Thyroid gland (tissue), 4 donors: ENCODE measurements around the gene GASK1B. TPM values are rescaled to one million over a fixed set of nuclear protein-coding genes. Genes with fewer than 3 reads are reported as not detected.

Experiments
- DNase-seq, 2 donors: peaks; one replicate each; pipeline ENCODE4 v3.0.0-alpha.2; 2019
- H3K27ac ChIP-seq, 3 donors: fragments of 200-600 bp; sonication (generic); 1 replicate in 2 of 3; 2 replicates in 1 of 3; pipeline ENCODE4 v1.5.1; 2016 to 2019; ENCODE audit warnings: mild to moderate bottlenecking in 1 of 3, moderate library complexity in 1 of 3
- H3K27me3 ChIP-seq: fragments of 200-600 bp; sonication (generic); one replicate; pipeline ENCODE4 v1.5.1; 2019
- H3K36me3 ChIP-seq, 2 donors: fragments of 200-600 bp; sonication (generic); one replicate each; pipeline ENCODE4 v1.5.1; 2016 to 2019
- H3K4me1 ChIP-seq, 2 donors: fragments of 200-600 bp; sonication (generic); one replicate each; pipeline ENCODE4 v1.5.1; 2017 to 2019
- H3K4me3 ChIP-seq, 3 donors: fragments of 200-600 bp; sonication (generic); replicated peaks in 1 of 3; 1 replicate in 2 of 3; 2 replicates in 1 of 3; pipeline ENCODE4 v1.5.1; 2016; ENCODE audit warnings: mild to moderate bottlenecking in 1 of 3
- H3K9me3 ChIP-seq: fragments of 200-600 bp; sonication (generic); one replicate; pipeline ENCODE4 v1.5.1; 2017
- POLR2A ChIP-seq, 2 donors: fragments of 450-650 bp; IDR thresholded peaks; one replicate each; pipeline ENCODE4 v1.6.1; 2017; ENCODE audit warnings: antibody characterized with exemption in 2 of 2, mild to moderate bottlenecking in 2 of 2, moderate library complexity in 1 of 2
- WGBS, 2 donors: methylation state at CpG; one replicate each; pipeline ENCODE4 v1.1.5; 2017; 5-methylcytosine and 5-hydroxymethylcytosine counted together
- intact Hi-C: fragments of 100-400 bp; cut with DNase I; formaldehyde crosslinking; loops from one replicate; pipeline ENCODE4 v1.15.1; 2023
- total RNA-seq, 4 donors: library from RNA; depleted of rRNA; stranded (reverse); fragments of >200 nt; gene quantifications; one replicate each; pipeline ENCODE4 v1.2.3, GENCODE V29; 2016
- TF ChIP-seq, protein P1 (sequence below), 6 experiments: fragments of 200-600 bp in 3 of 6; fragments of 450-650 bp in 3 of 6; sonication (generic) in 3 of 6; IDR thresholded peaks; one replicate each; pipeline ENCODE4 v1.5.1; 2016 to 2019; ENCODE audit warnings: antibody characterized with exemption in 6 of 6, mild to moderate bottlenecking in 2 of 6, inconsistent platforms in 1 of 6, moderate library complexity in 1 of 6

GASK1B gene
- total RNA-seq, 4 donors from 2014 or later: 16.0 to 27.9 (median 19.9) TPM

DNA sequence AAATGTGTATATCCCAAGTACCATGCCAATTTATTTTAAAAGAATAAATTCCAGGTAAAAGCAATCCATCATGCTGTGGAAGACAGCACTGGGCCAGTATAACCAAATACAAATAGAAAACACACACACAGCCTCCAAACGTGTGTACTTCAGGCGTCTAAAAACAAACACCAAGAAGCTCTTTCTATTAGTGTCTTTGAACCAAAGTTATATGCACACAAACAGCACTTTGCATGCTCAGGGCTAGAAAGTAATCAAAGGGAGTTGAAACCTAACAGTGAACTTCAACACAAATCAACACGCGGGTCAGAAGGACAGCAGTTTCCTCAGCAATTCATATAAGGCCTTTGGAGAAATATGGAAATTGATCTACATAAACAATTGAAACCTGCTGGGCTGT is 15.4 kb downstream of the GASK1B start:
- Histone ChIP-seq H3K4me1 (no peaks in the 10 kb centered on the region), H3K27ac (no peak overlapping the region)

DNA sequence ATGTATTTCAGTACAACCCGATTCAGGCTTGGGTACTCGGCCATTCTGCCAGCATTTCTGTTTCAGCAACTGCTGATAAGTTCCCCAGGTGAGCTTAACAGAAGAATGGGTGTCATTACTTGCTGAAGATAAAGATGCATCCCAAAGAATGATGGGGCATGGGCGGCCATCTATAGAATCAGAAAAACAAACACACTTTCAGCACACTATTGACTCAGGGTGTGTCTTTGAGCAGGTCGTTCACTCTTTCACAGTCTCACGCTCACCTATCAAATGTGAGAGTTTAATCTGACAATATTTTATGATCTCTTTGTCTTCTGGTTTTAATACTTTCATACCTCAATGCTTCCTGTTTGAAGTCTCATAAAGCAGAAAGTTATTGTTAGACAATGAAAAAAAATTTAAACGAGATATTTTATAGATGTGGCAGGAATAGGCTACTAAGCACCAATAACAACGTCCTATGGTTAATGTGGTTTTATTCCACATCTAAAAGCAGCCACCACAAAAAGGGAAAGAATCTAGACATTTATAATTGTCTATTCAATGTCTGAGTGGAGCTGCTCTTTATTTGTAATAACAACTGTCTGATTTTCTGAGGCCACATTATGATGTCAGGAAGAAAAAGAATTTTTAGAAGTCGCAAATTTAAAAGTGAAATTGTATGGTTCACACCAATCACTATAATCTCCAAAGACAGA is 17.0 kb downstream of the GASK1B start:
- DNase-seq: no peak
- Histone ChIP-seq H3K9me3 (no peaks in the 10 kb centered on the region), H3K4me1 (no peaks in the 10 kb centered on the region), H3K36me3 (no peaks in the 10 kb centered on the region), H3K4me3 (no peak overlapping the region), H3K27ac (no peak overlapping the region), H3K27me3 (no peaks in the 10 kb centered on the region)
- intact Hi-C loops: no loop called here
- TF ChIP-seq, protein P1, sequence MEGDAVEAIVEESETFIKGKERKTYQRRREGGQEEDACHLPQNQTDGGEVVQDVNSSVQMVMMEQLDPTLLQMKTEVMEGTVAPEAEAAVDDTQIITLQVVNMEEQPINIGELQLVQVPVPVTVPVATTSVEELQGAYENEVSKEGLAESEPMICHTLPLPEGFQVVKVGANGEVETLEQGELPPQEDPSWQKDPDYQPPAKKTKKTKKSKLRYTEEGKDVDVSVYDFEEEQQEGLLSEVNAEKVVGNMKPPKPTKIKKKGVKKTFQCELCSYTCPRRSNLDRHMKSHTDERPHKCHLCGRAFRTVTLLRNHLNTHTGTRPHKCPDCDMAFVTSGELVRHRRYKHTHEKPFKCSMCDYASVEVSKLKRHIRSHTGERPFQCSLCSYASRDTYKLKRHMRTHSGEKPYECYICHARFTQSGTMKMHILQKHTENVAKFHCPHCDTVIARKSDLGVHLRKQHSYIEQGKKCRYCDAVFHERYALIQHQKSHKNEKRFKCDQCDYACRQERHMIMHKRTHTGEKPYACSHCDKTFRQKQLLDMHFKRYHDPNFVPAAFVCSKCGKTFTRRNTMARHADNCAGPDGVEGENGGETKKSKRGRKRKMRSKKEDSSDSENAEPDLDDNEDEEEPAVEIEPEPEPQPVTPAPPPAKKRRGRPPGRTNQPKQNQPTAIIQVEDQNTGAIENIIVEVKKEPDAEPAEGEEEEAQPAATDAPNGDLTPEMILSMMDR (IDR thresholded peaks at IDR 0.05): no peak
- TF ChIP-seq POLR2A (IDR thresholded peaks at IDR 0.05): no peak
- 70 to 72% methylated on average over 8 of the region's 8 CpGs for WGBS, 2 donors

More for the DNA sequence above, 15.4 kb downstream of the GASK1B start:
- WGBS, 2 donors: 69 to 77% methylated on average over 4 of the region's 4 CpGs
- Histone ChIP-seq H3K27me3 (no peaks in the 10 kb centered on the region), H3K36me3 (no peaks in the 10 kb centered on the region), H3K4me3 (no peak overlapping the region), H3K9me3 (no peaks in the 10 kb centered on the region)
- DNase-seq: no peak
- TF ChIP-seq, protein P1 (IDR thresholded peaks at IDR 0.05): no peak
- TF ChIP-seq POLR2A (IDR thresholded peaks at IDR 0.05): no peak
- intact Hi-C loops: no loop called here

DNA sequence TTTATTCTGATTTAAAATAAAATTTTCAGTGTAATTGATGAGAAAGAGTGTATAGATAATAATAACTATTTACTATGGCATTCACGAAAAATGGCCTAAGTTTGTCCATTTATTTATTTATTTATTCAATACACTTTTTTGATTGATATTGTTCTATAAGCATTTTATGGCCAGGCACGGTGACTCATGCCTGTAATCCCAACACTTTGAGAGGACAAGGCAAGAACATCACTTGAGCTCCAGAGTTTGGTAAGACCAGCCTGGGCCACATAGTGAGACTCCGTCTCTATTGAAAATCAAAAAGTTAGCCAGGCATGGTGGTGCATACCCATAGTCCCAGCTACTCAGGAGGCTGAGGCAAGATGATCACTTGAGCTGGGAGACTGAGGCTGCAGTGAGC is 25.7 kb downstream of the GASK1B start:
- no peak for DNase-seq
- TF ChIP-seq, protein P1 (IDR thresholded peaks at IDR 0.05): no peak
- no peak for TF ChIP-seq POLR2A (IDR thresholded peaks at IDR 0.05)
- intact Hi-C loops: no loop called here

DNA sequence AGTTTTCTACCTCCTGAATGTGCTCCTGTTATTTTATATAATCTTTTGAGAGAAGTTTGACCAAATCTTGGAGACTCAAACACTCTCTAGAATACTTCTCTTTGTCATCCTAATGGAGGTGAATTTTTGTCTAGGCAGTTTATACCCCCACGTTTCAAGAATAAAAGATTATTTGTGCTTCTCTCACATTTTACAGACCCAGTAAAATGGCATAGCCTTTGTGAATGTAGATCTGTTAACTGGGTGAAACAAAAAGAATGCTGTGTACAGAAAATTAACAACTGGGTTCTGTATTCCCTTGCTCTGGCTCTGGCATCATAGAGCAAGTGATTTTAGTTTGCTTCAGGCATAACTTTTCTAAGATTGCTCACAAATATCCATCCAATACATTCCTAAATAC is 26.1 kb downstream of the GASK1B start:
- no peaks in the 10 kb centered on the region for H3K36me3 ChIP-seq
- H3K27me3 ChIP-seq: no peaks in the 10 kb centered on the region
- TF ChIP-seq POLR2A (IDR thresholded peaks at IDR 0.05): no peak
- TF ChIP-seq, protein P1 (IDR thresholded peaks at IDR 0.05): no peak
- intact Hi-C loops: no loop called here
- no peak for DNase-seq
- 76 to 77% methylated on average over 1 of the region's 1 CpG for WGBS, 2 donors
- H3K4me1 ChIP-seq: no peaks in the 10 kb centered on the region
- H3K27ac ChIP-seq: no peak overlapping the region
- H3K4me3 ChIP-seq: no peak overlapping the region
- no peaks in the 10 kb centered on the region for H3K9me3 ChIP-seq

More for the DNA sequence above, 25.7 kb downstream of the GASK1B start:
- no peaks in the 10 kb centered on the region for H3K36me3 ChIP-seq
- no peak overlapping the region for H3K4me3 ChIP-seq
- no peaks in the 10 kb centered on the region for H3K9me3 ChIP-seq
- H3K4me1 ChIP-seq: no peaks in the 10 kb centered on the region
- no peak overlapping the region for H3K27ac ChIP-seq
- 94 to 95% methylated on average over 3 of the region's 3 CpGs for WGBS, 2 donors
- H3K27me3 ChIP-seq: no peaks in the 10 kb centered on the region

DNA sequence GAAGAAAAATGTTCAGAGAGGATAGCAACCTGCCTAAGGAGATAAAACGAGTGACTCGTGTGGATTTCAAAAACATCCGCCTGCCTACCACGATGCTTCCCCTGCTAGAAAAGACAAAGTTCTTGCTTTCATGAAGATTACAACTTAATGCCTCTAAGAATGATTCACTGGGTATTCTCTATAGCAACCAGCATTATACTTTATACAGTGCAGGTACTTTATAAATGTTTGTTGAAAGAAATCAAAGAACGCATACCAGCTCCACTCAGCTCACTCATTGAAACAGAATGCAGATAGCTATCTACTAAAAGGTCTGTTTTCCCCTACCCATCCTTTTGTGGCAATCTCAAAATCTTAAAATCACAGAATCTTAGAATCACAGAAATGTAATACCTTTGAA is 33.7 kb downstream of the GASK1B start:
- no peak for TF ChIP-seq POLR2A (IDR thresholded peaks at IDR 0.05)
- TF ChIP-seq, protein P1 (IDR thresholded peaks at IDR 0.05): no peak
- no peak overlapping the region for H3K4me3 ChIP-seq
- no peak overlapping the region for H3K27ac ChIP-seq
- H3K36me3 ChIP-seq: no peaks in the 10 kb centered on the region
- no peaks in the 10 kb centered on the region for H3K4me1 ChIP-seq
- H3K9me3 ChIP-seq: no peaks in the 10 kb centered on the region
- DNase-seq: no peak
- intact Hi-C loops: no loop called here
- WGBS, 2 donors: 48 to 59% methylated on average over 5 of the region's 5 CpGs
- H3K27me3 ChIP-seq: no peaks in the 10 kb centered on the region
